H1 (cell line): ENCODE results near the gene LARP1. TPM values are rescaled to one million over a fixed set of nuclear protein-coding genes. Genes with fewer than 3 reads are reported as not detected.

Experiments
- SIX5 ChIP-seq: IDR thresholded peaks from 2 replicates; pipeline ENCODE4 v1.6.1; 2011; ENCODE audit warnings: mild to moderate bottlenecking, low read depth, low read length
- ZNF274 ChIP-seq: IDR thresholded peaks from 2 replicates; pipeline ENCODE4 v1.7.0; 2012; ENCODE audit warnings: low read length, borderline replicate concordance; ENCODE audit errors: extremely low read depth
- polyA plus RNA-seq, 7 experiments: library from polyadenylated mRNA; depleted of rRNA in 3 of 7; stranded (reverse) in 5 of 7; unstranded in 2 of 7; fragments of >200 nt in 5 of 7; fragments of 200-250 nt in 2 of 7; gene quantifications; 1 replicate in 5 of 7; 2 replicates in 1 of 7; 4 replicates in 1 of 7; pipeline versions ENCODE4 v1.2.1 to v1.2.3, GENCODE V29; 2011 to 2013; ENCODE audit warnings: missing spikeins in 2 of 7, mixed read lengths in 2 of 7
- total RNA-seq: library from RNA; stranded (reverse); fragmentation: NEBNext Ultra II Directional; extraction: Animal tissue kit (Norgen Biotek cat#: 25700); gene quantifications from 2 replicates; pipeline ENCODE4 v1.2.1, GENCODE V29; 2021
- TF ChIP-seq, protein P1 (sequence below): IDR thresholded peaks from 2 replicates; pipeline ENCODE4 v1.6.1; 2011; ENCODE audit warnings: low read depth, mild to moderate bottlenecking, low read length; ENCODE audit not compliant: insufficient read depth

Gene LARP1
- total and polyA plus RNA-seq, 2 of the 8 experiments (the other 6 are each of a cell fraction or from before 2014, with no cell fraction given), result 106 to 422 TPM

DNA sequence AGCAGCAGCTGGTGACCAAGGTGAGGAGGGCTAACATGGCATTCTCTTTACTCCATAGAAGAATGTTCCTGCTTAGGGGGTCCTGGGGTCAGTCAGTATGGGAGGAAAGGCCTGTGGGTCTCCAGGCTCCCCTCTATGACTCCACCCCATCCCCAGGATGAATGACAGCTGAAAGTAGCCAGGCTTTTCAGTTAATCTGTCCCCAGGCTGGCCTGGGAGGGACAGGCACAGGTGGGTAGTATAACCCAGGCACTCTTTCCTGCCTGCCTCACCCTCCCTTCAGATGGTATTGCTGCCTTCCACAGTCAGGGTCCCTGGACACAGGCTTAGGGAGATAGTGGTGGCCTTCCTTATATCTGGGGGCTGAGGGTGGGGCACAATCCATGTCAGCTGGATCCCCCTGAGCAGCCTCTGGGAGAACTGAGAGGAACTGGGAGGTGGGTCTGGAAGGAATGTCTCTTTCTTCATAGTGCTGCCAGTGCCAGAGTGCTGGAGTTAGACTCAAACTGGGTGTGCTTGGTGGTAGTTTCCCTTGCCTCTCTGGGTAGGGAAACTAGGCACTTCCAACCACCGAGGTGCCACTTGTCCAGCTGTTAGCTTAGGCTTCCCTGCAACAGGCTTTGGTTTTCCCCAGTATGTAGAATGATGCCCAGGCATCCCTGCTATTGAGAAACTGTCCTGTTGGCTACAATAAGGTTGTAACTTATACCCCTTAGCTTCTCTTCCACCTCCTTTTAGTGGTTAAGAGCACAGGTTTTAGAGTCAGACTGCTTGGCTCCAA is 27.8 kb downstream of the LARP1 start (continued):
- TF ChIP-seq SIX5, result no peak
- no peak for TF ChIP-seq ZNF274
- TF ChIP-seq, protein P1, sequence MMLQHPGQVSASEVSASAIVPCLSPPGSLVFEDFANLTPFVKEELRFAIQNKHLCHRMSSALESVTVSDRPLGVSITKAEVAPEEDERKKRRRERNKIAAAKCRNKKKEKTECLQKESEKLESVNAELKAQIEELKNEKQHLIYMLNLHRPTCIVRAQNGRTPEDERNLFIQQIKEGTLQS, result no peak
